NCI-H748 (cell line): Measurements from ENCODE around the gene TSPO2.
A peak's percentile ranks its signal among the peaks of the same experiment; 100 is the strongest.

ENCODE experiments used
- DNase-seq: peaks from one replicate; lab custom pipeline; 2025; ENCODE audit not compliant: unreplicated experiment; lab: John Stamatoyannopoulos, UW

Gene TSPO2

DNA sequence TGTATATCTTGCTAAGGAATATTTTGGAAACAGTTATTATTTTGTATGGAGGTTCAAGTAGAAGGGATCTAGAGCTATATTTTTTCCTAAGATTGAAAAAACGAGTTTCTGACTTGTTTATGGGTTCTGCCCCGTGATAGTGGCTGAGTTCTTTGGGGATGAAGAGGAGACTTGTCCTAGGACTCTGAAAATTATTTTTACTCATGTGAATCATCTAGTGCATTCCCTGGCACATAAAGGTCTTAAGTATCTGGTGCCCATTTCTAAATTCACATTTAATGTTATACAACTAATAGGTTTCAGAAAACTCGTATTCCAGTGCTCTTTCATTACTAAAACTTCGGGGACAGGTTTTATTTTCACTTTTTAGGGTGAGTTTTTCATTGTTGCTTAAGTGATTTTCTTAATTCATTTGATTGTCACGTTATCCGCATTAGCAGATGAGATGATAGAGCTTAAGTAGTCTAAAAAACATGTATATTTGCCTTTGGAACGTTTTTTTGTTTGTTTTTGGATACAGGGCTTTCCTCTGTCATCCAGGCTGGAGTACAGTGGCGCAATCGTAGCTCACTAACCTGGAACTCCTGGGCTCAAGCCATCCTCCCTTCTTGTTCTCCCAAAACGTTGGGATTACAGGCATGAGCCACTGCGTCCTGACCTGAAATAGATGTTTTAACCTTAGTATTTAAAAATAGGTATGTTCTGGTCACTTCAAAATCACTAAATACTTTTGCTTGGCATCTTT lies 32.6 kb downstream of the TSPO2 start:
- DNase-seq: no peak

DNA sequence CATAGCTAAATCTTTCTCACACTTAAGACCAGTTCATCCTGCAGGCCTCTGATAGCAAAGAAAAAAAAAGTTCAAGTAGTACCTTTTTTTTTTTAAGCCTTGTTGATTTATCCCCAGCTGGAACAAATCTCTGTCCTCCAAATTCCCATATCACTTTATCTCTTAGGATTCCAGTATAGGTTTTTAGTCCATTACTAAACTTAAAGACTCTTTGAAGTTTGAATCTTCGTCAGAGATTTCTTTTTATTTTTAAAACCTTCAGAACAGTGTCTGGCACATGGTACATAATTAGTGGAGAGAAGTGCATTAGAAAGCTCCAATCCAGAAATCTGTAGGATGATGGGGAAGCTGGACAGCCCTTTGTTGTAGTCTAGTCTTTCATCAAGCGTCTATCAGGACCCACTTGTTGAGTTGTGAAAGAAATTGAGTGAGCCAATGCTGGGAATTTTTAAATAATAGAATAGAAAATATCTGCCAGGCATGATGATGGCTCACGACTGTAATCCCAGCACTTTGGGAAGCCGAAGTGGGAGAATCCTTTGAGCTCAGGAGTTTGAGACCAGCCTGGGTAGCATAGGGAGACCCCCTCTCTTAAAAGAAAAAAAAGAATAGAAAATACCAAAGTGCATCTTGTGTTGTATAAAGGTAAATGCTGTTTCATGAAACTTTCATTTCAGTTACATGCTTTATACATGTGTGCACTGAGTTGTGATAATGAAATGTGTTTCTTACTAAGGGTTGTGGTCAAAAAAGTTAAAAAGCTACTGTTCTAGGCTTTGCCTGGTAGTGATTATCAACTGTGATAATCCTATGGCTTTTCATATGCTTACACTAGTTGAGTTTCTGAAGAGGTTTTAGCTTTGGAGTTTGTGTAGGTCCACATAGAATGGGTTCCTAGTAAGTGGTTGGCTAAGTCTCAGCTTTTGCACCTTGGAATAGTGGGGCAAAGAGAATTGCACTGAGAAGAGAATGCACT lies 33.7 kb downstream of the TSPO2 start:
- no peak for DNase-seq

DNA sequence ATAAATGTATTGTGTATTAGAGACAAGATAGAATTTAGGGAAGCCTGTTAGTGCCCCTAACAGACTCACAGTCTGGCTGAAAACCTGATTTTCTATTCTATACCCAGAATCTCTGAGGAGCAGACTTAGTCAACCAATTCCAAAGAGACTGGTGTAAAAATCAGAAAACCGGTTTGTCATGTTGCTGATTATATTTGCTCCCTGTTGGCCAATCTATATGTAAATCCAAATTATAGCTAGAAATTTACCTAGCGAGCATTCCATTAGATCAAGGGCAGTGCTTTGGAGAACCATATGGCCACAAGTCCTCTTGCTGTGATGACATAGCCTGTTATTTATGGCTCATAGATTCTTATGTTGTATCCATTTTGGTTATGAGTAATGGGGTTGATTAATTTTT lies 35.3 kb downstream of the TSPO2 start:
- DNase-seq: no peak

DNA sequence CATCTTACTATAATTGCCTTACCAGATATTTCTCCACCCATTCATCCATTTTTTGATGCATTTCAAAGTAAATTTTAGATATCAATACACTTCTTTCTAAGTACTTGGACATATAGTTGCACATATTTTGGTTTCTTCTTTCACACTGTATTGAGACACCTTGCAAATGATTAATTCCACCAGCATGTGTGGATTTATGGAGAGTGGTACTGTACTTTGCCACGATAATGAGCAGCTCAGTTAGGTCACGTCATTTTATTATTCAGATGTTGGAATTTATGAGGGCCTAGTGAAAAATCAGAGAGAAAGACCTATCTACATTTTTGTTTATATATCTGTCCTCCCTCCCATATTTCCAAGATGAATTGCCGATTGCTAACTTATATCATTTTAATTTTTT lies 35.8 kb downstream of the TSPO2 start:
- DNase-seq: no peak

DNA sequence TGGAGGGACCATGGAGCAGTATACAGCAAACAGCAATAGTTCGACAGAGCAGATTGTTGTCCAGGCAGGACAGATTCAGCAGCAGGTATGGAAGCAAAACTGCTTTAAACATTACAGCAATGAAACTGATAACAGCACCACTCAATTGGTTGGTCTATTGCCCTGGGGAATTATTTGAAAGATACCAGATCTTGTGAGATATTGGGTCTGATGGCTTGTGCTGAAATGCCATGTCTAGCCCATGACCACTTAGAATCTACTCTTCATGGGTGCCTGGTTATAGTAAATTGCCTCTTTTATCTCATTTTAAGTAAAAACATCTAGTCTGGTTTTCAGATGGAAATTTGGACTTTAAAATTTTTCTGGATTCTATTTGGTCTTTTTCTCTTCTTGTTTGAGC lies 36.8 kb downstream of the TSPO2 start:
- DNase-seq: no peak

DNA sequence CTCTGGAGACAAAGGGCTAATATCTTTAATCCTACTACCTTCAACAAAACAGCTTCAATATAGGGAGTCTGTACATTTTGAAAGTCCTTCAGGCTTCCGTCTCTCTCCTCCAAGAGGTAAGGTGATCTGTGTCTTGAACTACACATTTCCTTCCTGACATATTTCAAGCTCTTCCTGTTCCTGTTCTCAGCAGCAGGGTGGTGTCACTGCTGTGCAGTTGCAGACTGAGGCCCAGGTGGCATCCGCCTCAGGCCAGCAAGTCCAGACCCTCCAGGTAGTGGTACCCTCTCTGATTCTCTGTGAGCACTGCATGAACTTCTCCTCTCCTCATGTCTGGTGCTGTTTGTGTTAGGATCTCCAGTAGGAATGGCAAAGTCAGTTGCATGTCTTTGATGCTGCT lies 38.4 kb downstream of the TSPO2 start:
- no peak for DNase-seq

DNA sequence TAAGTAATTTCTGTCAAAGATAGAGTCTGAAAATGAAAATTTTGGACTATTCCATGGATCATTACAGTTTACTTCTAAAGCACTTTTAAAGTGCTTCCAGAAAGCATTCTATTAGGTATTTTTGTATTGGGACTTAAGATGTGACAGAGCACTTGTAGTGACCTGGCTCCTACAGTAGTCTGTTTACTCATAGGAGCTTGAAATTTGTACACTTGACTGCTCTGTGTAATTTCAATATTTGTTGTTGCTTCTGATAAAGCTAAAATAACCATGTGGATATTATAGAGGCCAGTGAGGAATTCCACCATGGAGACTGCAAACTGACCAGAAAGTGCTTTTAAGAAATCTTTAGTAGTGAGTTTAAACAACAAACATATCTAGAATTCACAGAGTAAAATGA lies 40.8 kb downstream of the TSPO2 start:
- DNase-seq: no peak

DNA sequence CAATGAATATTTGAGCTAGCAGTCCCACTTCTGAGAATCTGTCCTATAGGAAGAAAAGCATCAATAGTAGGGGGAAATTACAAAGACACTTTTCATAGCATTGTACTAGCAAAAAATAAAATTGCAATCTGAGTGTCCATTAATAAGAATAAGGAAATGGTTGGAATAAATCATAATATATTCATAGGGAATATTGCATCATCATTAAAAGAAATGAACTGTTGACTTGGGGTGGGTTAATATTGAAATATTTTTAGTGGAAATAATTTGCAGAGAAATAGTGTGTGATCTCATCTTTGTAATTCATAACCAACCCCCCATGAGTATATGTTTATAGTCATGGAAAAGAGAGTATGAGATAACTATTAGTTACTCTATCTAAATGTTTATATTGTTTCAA lies 42.9 kb downstream of the TSPO2 start:
- DNase-seq: no peak

DNA sequence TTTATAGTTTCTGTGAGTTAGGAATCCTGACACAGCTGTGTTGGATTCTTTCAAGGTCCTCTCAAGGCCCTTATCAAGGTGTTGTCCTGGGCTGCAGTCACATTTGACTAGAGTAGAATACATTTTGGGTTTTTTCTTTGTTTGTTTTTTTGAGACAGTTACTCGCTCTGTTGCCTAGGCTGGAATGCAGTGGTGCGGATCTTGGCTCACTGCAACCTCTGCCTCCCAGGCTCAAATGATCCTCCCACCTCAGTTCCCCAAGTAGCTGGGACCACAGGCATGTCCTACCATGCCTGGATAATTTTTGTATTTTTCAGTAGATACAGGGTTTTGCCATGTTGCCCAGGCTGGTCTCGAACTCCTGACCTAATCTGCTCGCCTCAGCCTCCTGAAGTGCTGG lies 46.2 kb downstream of the TSPO2 start:
- DNase-seq: no peak

DNA sequence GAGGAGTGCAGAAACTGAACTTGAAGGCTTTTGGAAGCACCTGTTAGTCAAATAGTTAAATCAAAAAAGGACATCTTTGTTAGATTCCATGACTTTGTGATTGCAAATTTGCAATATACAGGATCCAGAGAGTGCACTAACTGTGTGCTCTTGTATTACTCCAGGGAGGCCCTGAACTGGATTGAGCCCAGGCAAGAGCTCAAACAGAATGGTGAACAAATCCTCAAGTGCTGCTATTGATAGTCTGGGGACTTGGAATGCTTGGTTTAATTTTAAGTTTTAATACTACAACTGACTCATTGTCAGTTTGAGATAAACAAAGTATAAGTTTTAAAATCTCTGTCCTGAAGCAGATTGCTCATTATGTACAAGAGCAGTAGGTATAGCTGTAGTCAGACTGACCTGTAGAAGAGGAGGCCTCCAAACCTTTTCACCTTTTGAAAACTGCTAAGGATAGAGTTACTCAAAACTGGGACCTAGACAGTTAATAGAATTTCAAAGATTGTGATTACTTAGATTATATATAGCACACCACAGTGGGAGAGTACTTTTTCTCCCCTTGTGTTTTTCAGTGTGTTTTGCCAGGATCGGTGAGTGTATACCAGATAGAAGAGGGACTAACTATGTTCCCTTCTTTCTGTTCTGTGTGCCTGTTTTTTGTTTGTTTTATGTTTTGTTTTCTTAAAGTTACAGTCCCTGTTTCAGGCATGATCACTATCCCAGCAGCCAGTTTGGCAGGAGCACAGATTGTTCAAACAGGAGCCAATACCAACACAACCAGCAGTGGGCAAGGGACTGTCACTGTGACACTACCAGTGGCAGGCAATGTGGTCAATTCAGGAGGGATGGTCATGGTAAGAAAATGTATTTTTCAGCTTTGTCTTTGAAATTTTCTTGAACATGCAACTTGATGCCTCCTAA lies 48.8 kb downstream of the TSPO2 start:
- DNase-seq: no peak

DNA sequence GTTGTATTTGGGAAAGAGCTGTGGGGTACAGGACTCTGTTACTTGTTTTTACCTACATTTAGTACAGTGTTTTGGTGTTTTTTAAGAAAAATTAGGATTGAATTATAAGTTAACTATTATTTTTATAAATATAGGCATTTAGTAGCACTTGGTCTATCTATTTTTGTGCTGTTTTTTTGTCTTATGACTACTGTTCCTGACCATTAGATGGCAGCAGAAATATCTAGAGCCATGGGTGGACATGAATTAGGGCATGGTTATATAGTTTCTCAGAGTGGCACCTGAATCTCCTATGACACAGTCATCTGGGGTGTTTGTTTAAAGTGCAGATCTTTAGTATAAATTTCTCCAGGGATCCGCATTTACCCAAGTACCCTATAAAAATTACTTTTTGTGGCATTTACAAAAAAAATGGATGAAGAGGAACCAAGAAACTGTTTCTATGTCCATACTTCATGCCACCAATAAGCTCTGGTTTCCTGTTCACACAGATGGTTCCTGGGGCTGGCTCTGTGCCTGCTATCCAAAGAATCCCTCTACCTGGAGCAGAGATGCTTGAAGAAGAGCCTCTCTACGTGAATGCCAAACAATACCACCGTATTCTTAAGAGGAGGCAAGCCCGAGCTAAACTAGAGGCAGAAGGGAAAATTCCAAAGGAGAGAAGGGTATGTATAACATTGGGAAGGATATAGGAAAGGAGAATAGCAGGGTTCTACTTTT lies 50.3 kb downstream of the TSPO2 start:
- DNase-seq: peak; percentile 34

DNA sequence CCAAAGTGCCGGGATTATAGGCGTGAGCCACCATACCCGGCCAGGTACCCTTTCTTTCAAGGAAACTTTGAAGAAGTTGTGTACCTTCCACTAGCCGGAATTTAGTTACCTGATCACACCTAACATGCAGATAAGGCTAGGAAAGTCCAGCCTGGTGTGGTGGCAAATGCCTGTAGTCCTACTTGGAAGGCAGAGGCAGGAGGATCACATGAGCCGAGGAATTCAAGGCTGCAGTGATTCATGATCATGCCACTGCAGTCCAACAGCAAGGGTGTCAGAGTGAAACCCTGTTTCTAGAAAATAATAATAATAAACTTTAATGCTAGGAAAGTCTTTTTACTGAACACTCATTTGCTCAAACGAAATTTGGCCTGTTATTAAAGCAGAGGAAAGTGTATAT lies 51.5 kb downstream of the TSPO2 start:
- no peak for DNase-seq
